HPDE6-E6E7 (cell line): Measurements from ENCODE around the gene RBM28.
"Not testable (repeated sequence)": the region's sequence is repeated elsewhere in the genome, so short reads cannot be mapped to it uniquely, and the experiment has no call there.

Source experiments
- DNase-seq: peaks from one replicate; pipeline ENCODE4 v3.0.0; 2011; ENCODE audit warnings: missing footprints; ENCODE audit errors: extremely low spot score

RBM28 gene

GRCh38 chr7:128347647-128348097 lies 4.0 kb upstream of the RBM28 start:
- no peak for DNase-seq

- no peak for DNase-seq
Measured at GRCh38 chr7:128344431-128344774, 695 bp upstream of the RBM28 start.

- no peak for DNase-seq
Measured at GRCh38 chr7:128341733-128342132, 2.0 kb downstream of the RBM28 start.

- DNase-seq = no peak
Measured at GRCh38 chr7:128335730-128336129, 8.0 kb downstream of the RBM28 start.

- DNase-seq = no peak
Measured at GRCh38 chr7:128324368-128324680, 19.4 kb downstream of the RBM28 start.

GRCh38 chr7:128323459-128324367 lies 20.0 kb downstream of the RBM28 start:
- DNase-seq = no peak

GRCh38 chr7:128323040-128323439 lies 20.7 kb downstream of the RBM28 start:
- DNase-seq = no peak

- peak; percentile 25 for DNase-seq
Measured at GRCh38 chr7:128322040-128322643, 21.6 kb downstream of the RBM28 start.

- no peak for DNase-seq
Measured at GRCh38 chr7:128321044-128321422, 22.7 kb downstream of the RBM28 start.

- DNase-seq = no peak
Measured at GRCh38 chr7:128318691-128319090, 25.0 kb downstream of the RBM28 start.

- DNase-seq = no peak
Measured at GRCh38 chr7:128311013-128311412, 32.7 kb downstream of the RBM28 start.

GRCh38 chr7:128310499-128310898 lies 33.2 kb downstream of the RBM28 start:
- DNase-seq = no peak

GRCh38 chr7:128309976-128310375 lies 33.7 kb downstream of the RBM28 start:
- DNase-seq = no peak

- DNase-seq = no peak
Measured at GRCh38 chr7:128309124-128309523, 34.6 kb downstream of the RBM28 start.

- no peak for DNase-seq
Measured at GRCh38 chr7:128307061-128307460, 36.6 kb downstream of the RBM28 start.

- no peak for DNase-seq
Measured at GRCh38 chr7:128304212-128304611, 39.5 kb downstream of the RBM28 start.

- DNase-seq = no peak
Measured at GRCh38 chr7:128303643-128304042, 40.1 kb downstream of the RBM28 start.

GRCh38 chr7:128303133-128303532 lies 40.6 kb downstream of the RBM28 start:
- no peak for DNase-seq

GRCh38 chr7:128302139-128302538 lies 41.6 kb downstream of the RBM28 start:
- no peak for DNase-seq

- no peak for DNase-seq
Measured at GRCh38 chr7:128299109-128299607, 44.5 kb downstream of the RBM28 start.

- not testable (repeated sequence) for DNase-seq
Measured at GRCh38 chr7:128298004-128298403, 45.7 kb downstream of the RBM28 start.

GRCh38 chr7:128287556-128287955 lies 56.2 kb downstream of the RBM28 start:
- DNase-seq = no peak

GRCh38 chr7:128284102-128284501 lies 59.6 kb downstream of the RBM28 start:
- DNase-seq = no peak
